Activated B cell treated with CpG ODN at 0.5 μM for 24 hours (primary cell): ENCODE data around the gene DGKI. TPM values are rescaled to one million over a fixed set of nuclear protein-coding genes. Genes with fewer than 3 reads are reported as not detected.

Experiments used
- ATAC-seq: fragments of 200-7000 bp; cut with Tn5 transposase; one replicate; pipeline ENCODE4 v1.10.0; 2021; ENCODE audit warnings: low read depth, mild to moderate bottlenecking, moderate library complexity
- CTCF ChIA-PET: fragments of 350-600 bp; sonication (Branson Sonifier 250); formaldehyde crosslinking; loops from one replicate; lab custom pipeline; 2021; ENCODE audit warnings: antibody characterized with exemption; lab: Charles Lee
- POLR2A ChIA-PET: fragments of 350-600 bp; sonication (Branson Sonifier 250); formaldehyde crosslinking; loops from one replicate; lab custom pipeline; 2021; ENCODE audit warnings: antibody characterized with exemption; lab: Charles Lee
- DNase-seq: peaks from one replicate; pipeline ENCODE4 v3.0.0; 2022
- H3K27ac Mint-ChIP-seq: one replicate; pipeline ENCODE4 v1.8.0; 2020; ENCODE audit warnings: mixed read lengths
- H3K27me3 Mint-ChIP-seq: one replicate; pipeline ENCODE4 v1.8.0; 2021; ENCODE audit warnings: mixed read lengths
- H3K36me3 Mint-ChIP-seq: one replicate; pipeline ENCODE4 v1.8.0; 2021; ENCODE audit warnings: low read depth, mixed read lengths
- H3K4me1 Mint-ChIP-seq: one replicate; pipeline ENCODE4 v1.8.0; 2021; ENCODE audit warnings: mixed read lengths
- H3K4me3 Mint-ChIP-seq: one replicate; pipeline ENCODE4 v1.8.0; 2020; ENCODE audit warnings: mild to moderate bottlenecking, mixed read lengths
- H3K9me3 Mint-ChIP-seq: one replicate; pipeline ENCODE4 v1.8.0; 2020; ENCODE audit warnings: mixed read lengths
- CTCF ChIP-seq: fragments of 200-600 bp; IDR thresholded peaks from one replicate; pipeline ENCODE4 v1.8.0; 2022; ENCODE audit warnings: antibody characterized with exemption, mild to moderate bottlenecking
- intact Hi-C: fragments of 100-400 bp; cut with micrococcal nuclease; formaldehyde crosslinking; loops from one replicate; pipeline ENCODE4 v1.15.1; 2024
- total RNA-seq: library from RNA; stranded (reverse); gene quantifications from 2 replicates; pipeline ENCODE4 v1.2.3, GENCODE V29; 2022

The DGKI gene
- total RNA-seq, 1 donor from 2014 or later = not detected

DNA sequence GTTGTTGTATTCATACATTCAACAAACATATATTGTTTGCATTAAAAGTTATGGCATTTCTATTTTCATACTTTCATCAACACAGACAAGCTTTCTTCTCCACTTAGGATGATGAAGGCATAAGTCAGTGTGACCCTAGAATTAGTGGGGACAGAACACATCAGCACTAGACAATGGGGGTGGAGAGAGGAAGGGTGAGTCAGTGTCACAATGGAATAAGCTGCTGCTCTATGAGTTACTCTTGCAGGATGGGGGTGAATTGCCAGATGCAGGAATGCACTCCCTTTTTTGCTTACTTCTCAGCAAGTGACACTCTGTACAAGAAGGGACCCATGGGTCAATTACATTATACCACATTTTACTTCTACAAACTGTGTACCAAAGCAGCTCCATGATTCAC lies 74.0 kb downstream of the DGKI start:
- intact Hi-C loops = no loop called here
- H3K4me1 Mint-ChIP-seq = no peaks in the 10 kb centered on the region
- ChIA-PET CTCF (no interaction called here), POLR2A (no interaction called here)
- no peak for TF ChIP-seq CTCF
- peaks cover 2% of the 10 kb centered on the region for H3K9me3 Mint-ChIP-seq
- no peaks in the 10 kb centered on the region for H3K27me3 Mint-ChIP-seq
- no peaks in the 10 kb centered on the region for H3K36me3 Mint-ChIP-seq
- H3K4me3 Mint-ChIP-seq = no peak overlapping the region
- no peak overlapping the region for H3K27ac Mint-ChIP-seq
- ATAC-seq (no peak), DNase-seq (no peak)

DNA sequence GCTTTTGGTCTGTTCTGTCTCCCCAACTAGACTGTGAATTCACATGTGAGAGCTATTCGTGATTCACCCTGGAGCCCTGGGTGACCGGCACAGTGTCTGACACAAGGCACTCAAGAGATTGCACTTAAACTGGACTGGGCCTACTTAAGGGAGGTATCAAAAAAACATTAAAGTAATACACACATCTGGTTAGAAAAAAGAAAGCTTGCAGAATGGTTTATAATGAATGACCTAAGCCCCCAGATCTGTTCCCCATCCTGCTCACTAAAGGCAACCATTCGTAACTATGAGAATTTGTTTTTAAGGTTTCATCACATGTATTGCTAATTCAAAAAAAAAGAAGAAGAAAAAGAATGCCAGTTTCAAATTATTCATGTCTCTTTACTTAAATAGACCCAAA lies 74.5 kb downstream of the DGKI start:
- Mint-ChIP-seq H3K27ac (no peak overlapping the region), H3K4me3 (no peak overlapping the region), H3K4me1 (no peaks in the 10 kb centered on the region), H3K36me3 (no peaks in the 10 kb centered on the region), H3K9me3 (peaks cover 2% of the 10 kb centered on the region), H3K27me3 (no peaks in the 10 kb centered on the region)
- intact Hi-C loops = no loop called here
- ATAC-seq = no peak
- no peak for TF ChIP-seq CTCF
- ChIA-PET CTCF (no interaction called here), POLR2A (no interaction called here)
- no peak for DNase-seq

DNA sequence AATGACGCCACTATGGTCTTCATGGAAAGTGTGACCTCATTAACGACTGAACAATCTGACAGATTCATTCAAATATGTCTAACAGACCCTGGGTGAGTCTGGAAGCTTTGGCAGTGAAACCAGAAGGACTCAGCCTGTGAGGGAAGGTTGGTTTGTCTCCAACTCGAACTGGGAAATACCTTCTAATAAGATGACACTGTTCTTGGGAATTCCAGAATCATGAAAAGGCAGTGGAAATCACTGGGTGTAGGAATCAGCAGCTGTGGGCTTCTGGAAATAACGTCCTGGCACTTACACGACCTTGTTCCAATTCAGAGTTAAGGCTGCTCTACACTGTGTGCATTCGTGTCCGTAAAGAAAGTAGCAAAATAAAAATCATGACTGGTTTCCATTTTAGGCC lies 75.1 kb downstream of the DGKI start:
- peaks cover 2% of the 10 kb centered on the region for H3K9me3 Mint-ChIP-seq
- POLR2A ChIA-PET = no interaction called here
- no peaks in the 10 kb centered on the region for H3K36me3 Mint-ChIP-seq
- ATAC-seq = no peak
- peaks cover under 1% of the 10 kb centered on the region for H3K27me3 Mint-ChIP-seq
- no peak overlapping the region for H3K4me3 Mint-ChIP-seq
- DNase-seq = no peak
- H3K27ac Mint-ChIP-seq = no peak overlapping the region
- CTCF ChIA-PET = no interaction called here
- H3K4me1 Mint-ChIP-seq = no peaks in the 10 kb centered on the region
- intact Hi-C loops = no loop called here
- TF ChIP-seq CTCF = no peak

- H3K4me1 Mint-ChIP-seq = no peaks in the 10 kb centered on the region
- peaks cover 2% of the 10 kb centered on the region for H3K9me3 Mint-ChIP-seq
- TF ChIP-seq CTCF = no peak
- ChIA-PET CTCF (no interaction called here), POLR2A (no interaction called here)
- H3K36me3 Mint-ChIP-seq = no peaks in the 10 kb centered on the region
- no peak overlapping the region for H3K4me3 Mint-ChIP-seq
- DNase-seq (no peak), ATAC-seq (no peak)
- no peak overlapping the region for H3K27ac Mint-ChIP-seq
- peaks cover 4% of the 10 kb centered on the region for H3K27me3 Mint-ChIP-seq
- intact Hi-C loops = no loop called here
Measured at GRCh38 chr7:137771273-137771672, 75.5 kb downstream of the DGKI start.

DNA sequence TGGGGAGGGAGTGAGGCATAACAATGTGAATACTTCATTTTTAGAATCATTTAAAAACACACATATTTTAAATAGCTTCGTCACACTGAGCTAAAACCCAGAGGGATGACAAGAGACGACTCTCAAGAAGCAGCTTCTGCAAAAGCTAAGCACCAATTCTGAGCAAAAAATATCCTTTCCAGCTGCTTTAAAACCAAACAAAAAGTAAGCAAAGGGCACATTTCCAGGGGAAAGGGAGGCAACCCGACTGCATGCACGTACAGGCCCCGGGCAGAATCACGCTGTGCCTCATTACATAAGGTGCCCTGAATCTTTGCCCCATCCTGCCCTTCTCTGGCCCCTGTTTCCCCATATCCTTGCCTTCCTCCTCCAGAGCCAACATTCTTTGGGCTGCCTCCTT lies 78.4 kb downstream of the DGKI start:
- CTCF ChIA-PET = no interaction called here
- no peak overlapping the region for H3K27ac Mint-ChIP-seq
- H3K4me3 Mint-ChIP-seq = no peak overlapping the region
- TF ChIP-seq CTCF = no peak
- peaks cover 4% of the 10 kb centered on the region for H3K27me3 Mint-ChIP-seq
- DNase-seq (no peak), ATAC-seq (no peak)
- intact Hi-C loops = no loop called here
- no peaks in the 10 kb centered on the region for H3K4me1 Mint-ChIP-seq
- peaks cover 2% of the 10 kb centered on the region for H3K9me3 Mint-ChIP-seq
- H3K36me3 Mint-ChIP-seq = no peaks in the 10 kb centered on the region
- POLR2A ChIA-PET = no interaction called here
